Type B pancreatic cell (in vitro differentiated cells): Measurements from ENCODE around the gene MYZAP. TPM values are rescaled to one million over a fixed set of nuclear protein-coding genes. Genes with fewer than 3 reads are reported as not detected.

Experiments used
- DNase-seq: peaks from one replicate; pipeline ENCODE4 v3.0.0; 2021; ENCODE audit warnings: mixed read lengths; ENCODE audit not compliant: unreplicated experiment; ENCODE audit errors: extremely low spot score
- H3K27ac Mint-ChIP-seq: 2 replicates; pipeline ENCODE4 v1.8.0; 2021; ENCODE audit warnings: mild to moderate bottlenecking, mixed read lengths
- H3K27me3 Mint-ChIP-seq: 2 replicates; pipeline ENCODE4 v1.8.0; 2021; ENCODE audit warnings: mixed read lengths
- H3K36me3 Mint-ChIP-seq: 2 replicates; pipeline ENCODE4 v1.8.0; 2021; ENCODE audit warnings: mixed read lengths
- H3K4me1 Mint-ChIP-seq: one replicate; pipeline ENCODE4 v1.8.0; 2021; ENCODE audit warnings: mixed read lengths; ENCODE audit not compliant: unreplicated experiment
- H3K4me3 Mint-ChIP-seq: 2 replicates; pipeline ENCODE4 v1.8.0; 2021; ENCODE audit warnings: mild to moderate bottlenecking, mixed read lengths
- H3K9me3 Mint-ChIP-seq: 2 replicates; pipeline ENCODE4 v1.8.0; 2021; ENCODE audit warnings: mixed read lengths
- CTCF ChIP-seq: fragments of 200-600 bp; sonication (generic); conservative IDR thresholded peaks from 2 replicates; pipeline ENCODE4 v1.5.0; 2021; ENCODE audit warnings: antibody characterized with exemption, mild to moderate bottlenecking
- total RNA-seq: library from RNA; stranded (reverse); gene quantifications from 2 replicates; pipeline ENCODE4 v1.2.1, GENCODE V29; 2021; ENCODE audit warnings: low replicate concordance

Gene MYZAP
- total RNA-seq, 1 donor from 2014 or later = 5.7 TPM

GRCh38 chr15:57562196-57562769, 29.4 kb upstream of the MYZAP start:
- Mint-ChIP-seq H3K36me3 (no peaks in the 10 kb centered on the region), H3K27ac (no peak overlapping the region), H3K27me3 (no peaks in the 10 kb centered on the region), H3K4me3 (no peak overlapping the region), H3K9me3 (no peaks in the 10 kb centered on the region), H3K4me1 (peaks cover 5% of the 10 kb centered on the region)
- no peak for DNase-seq
- no peak for TF ChIP-seq CTCF

DNA sequence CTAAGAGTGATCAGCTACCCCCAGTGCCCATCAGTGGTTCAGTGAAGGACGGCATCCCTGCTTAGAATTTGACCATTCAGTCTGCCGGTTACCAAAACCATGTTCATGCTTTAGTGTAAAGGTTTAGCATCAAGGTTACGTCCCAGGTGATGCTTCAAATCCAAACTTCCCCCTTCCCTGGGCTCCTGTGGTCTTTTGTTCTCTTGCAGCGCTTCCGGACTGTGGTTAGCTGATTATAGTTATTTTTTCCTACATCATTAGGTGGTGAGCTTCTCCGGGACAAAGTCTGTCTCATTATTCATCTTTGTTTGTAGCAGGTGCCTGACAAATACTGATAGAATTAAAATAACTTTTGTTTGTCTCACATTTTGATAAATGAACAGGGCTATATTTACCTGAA, 28.3 kb upstream of the MYZAP start:
- Mint-ChIP-seq H3K9me3 (no peaks in the 10 kb centered on the region), H3K27ac (no peak overlapping the region), H3K4me1 (peaks cover 5% of the 10 kb centered on the region), H3K27me3 (no peaks in the 10 kb centered on the region), H3K36me3 (no peaks in the 10 kb centered on the region), H3K4me3 (no peak overlapping the region)
- no peak for TF ChIP-seq CTCF
- no peak for DNase-seq

GRCh38 chr15:57565311-57565710, 26.4 kb upstream of the MYZAP start:
- DNase-seq = no peak
- Mint-ChIP-seq H3K27me3 (no peaks in the 10 kb centered on the region), H3K4me1 (peaks cover 5% of the 10 kb centered on the region), H3K4me3 (no peak overlapping the region), H3K27ac (no peak overlapping the region), H3K9me3 (no peaks in the 10 kb centered on the region), H3K36me3 (no peaks in the 10 kb centered on the region)
- no peak for TF ChIP-seq CTCF

GRCh38 chr15:57566834-57567233, 24.9 kb upstream of the MYZAP start:
- Mint-ChIP-seq H3K27me3 (no peaks in the 10 kb centered on the region), H3K4me1 (no peaks in the 10 kb centered on the region), H3K9me3 (no peaks in the 10 kb centered on the region), H3K4me3 (no peak overlapping the region), H3K27ac (no peak overlapping the region), H3K36me3 (no peaks in the 10 kb centered on the region)
- DNase-seq = no peak
- TF ChIP-seq CTCF = no peak

GRCh38 chr15:57567891-57568290, 23.8 kb upstream of the MYZAP start:
- Mint-ChIP-seq H3K9me3 (no peaks in the 10 kb centered on the region), H3K4me1 (no peaks in the 10 kb centered on the region), H3K27ac (no peak overlapping the region), H3K27me3 (no peaks in the 10 kb centered on the region), H3K36me3 (no peaks in the 10 kb centered on the region), H3K4me3 (no peak overlapping the region)
- no peak for DNase-seq
- no peak for TF ChIP-seq CTCF

GRCh38 chr15:57568299-57568698, 23.4 kb upstream of the MYZAP start:
- Mint-ChIP-seq H3K27ac (no peak overlapping the region), H3K9me3 (no peaks in the 10 kb centered on the region), H3K27me3 (no peaks in the 10 kb centered on the region), H3K4me3 (no peak overlapping the region), H3K36me3 (no peaks in the 10 kb centered on the region), H3K4me1 (peaks cover 3% of the 10 kb centered on the region)
- TF ChIP-seq CTCF = no peak
- no peak for DNase-seq
